OCI-LY1 (cell line): Measurements from ENCODE around the gene PDCD6IP.

Experiments
- CTCF ChIP-seq: fragments of 200-600 bp; sonication (generic), shearing (Covaris generic); IDR thresholded peaks from 2 replicates; pipeline ENCODE4 v1.5.1; 2017; ENCODE audit warnings: mild to moderate bottlenecking, antibody characterized with exemption, low read length, moderate library complexity, mixed read lengths
- EZH2 ChIP-seq: fragments of 200-600 bp; sonication (generic), shearing (Covaris generic); IDR thresholded peaks from 2 replicates; pipeline ENCODE4 v1.8.0; 2017; ENCODE audit warnings: borderline replicate concordance, mixed run types, mild to moderate bottlenecking, antibody characterized with exemption, low read length, moderate library complexity, mixed read lengths

- TF ChIP-seq CTCF, result no peak
- no peak for TF ChIP-seq EZH2
These were observed 18.7 kb upstream of the PDCD6IP start for GRCh38 chr3:33779751-33780150.
